GM18951 (cell line): ENCODE data around the gene ORM1.

ENCODE experiments used
- POLR2A ChIP-seq: IDR thresholded peaks from 4 replicates; pipeline ENCODE4 v1.6.1; 2011; ENCODE audit warnings: mild to moderate bottlenecking; ENCODE audit not compliant: insufficient read length, insufficient read depth; ENCODE audit errors: extremely low read depth
- in situ Hi-C: fragments of 300-500 bp; cut with MboI; formaldehyde crosslinking; loops from one replicate; pipeline ENCODE4 v1.12.0; 2022; ENCODE audit warnings: low sequenced_read_pairs, mixed read lengths, inconsistent platforms; ENCODE audit not compliant: unreplicated experiment

ORM1 gene

GRCh38 chr9:114304416-114305188, 18.3 kb upstream of the ORM1 start:
- TF ChIP-seq POLR2A, result no peak

GRCh38 chr9:114307899-114308267, 15.0 kb upstream of the ORM1 start:
- in situ Hi-C loops, result no loop called here

More at GRCh38 chr9:114304416-114305188, 18.3 kb upstream of the ORM1 start:
- in situ Hi-C loops, result no loop called here

GRCh38 chr9:114308361-114308950, 14.4 kb upstream of the ORM1 start:
- in situ Hi-C loops, result no loop called here
- TF ChIP-seq POLR2A, result no peak

More at GRCh38 chr9:114307899-114308267, 15.0 kb upstream of the ORM1 start:
- TF ChIP-seq POLR2A, result no peak

- in situ Hi-C loops, result no loop called here
- TF ChIP-seq POLR2A, result no peak
These were observed 13.8 kb upstream of the ORM1 start for GRCh38 chr9:114309096-114309495.

GRCh38 chr9:114310471-114311450, 12.1 kb upstream of the ORM1 start:
- no peak for TF ChIP-seq POLR2A
- in situ Hi-C loops, result no loop called here

- in situ Hi-C loops, result no loop called here
- TF ChIP-seq POLR2A, result no peak
These were observed 11.1 kb upstream of the ORM1 start for GRCh38 chr9:114311571-114312512.

- TF ChIP-seq POLR2A, result no peak
- in situ Hi-C loops, result no loop called here
These were observed 10.4 kb upstream of the ORM1 start for GRCh38 chr9:114312513-114312875.

- no peak for TF ChIP-seq POLR2A
- in situ Hi-C loops, result no loop called here
These were observed 9.7 kb upstream of the ORM1 start for GRCh38 chr9:114313186-114313585.

GRCh38 chr9:114314256-114314867, 8.5 kb upstream of the ORM1 start:
- in situ Hi-C loops, result no loop called here
- TF ChIP-seq POLR2A, result no peak

GRCh38 chr9:114314881-114315722, 7.8 kb upstream of the ORM1 start:
- TF ChIP-seq POLR2A, result no peak
- in situ Hi-C loops, result no loop called here

- in situ Hi-C loops, result no loop called here
- TF ChIP-seq POLR2A, result no peak
These were observed 7.1 kb upstream of the ORM1 start for GRCh38 chr9:114315723-114316363.

- no peak for TF ChIP-seq POLR2A
- in situ Hi-C loops, result no loop called here
These were observed 6.2 kb upstream of the ORM1 start for GRCh38 chr9:114316605-114317230.
